K562 (cell line): Measurements from ENCODE around the gene CDC45. TPM values are rescaled to one million over a fixed set of nuclear protein-coding genes. Genes with fewer than 3 reads are reported as not detected.

Experiments used
- ARID3A ChIP-seq: IDR thresholded peaks from 2 replicates; pipeline ENCODE4 v1.6.1; 2012; ENCODE audit warnings: low read depth, low read length, improper control_type of control experiment, borderline replicate concordance
- BACH1 ChIP-seq: fragments of 200-800 bp; sonication (Bioruptor generic); IDR thresholded peaks from 2 replicates; pipeline ENCODE4 v1.6.1; 2016; ENCODE audit warnings: missing genetic modification characterization, missing compliant biosample characterization
- CCAR2 ChIP-seq: fragments of 200-400 bp; formaldehyde crosslinking; IDR thresholded peaks from 2 replicates; pipeline ENCODE4 v1.6.1; 2017; ENCODE audit warnings: mild to moderate bottlenecking, low read depth, low read length
- E2F3 ChIP-seq: fragments of 250-450 bp; sonication (Bioruptor Pico); IDR thresholded peaks from 2 replicates; pipeline ENCODE4 v1.4.0; 2020; ENCODE audit warnings: mild to moderate bottlenecking
- ESRRB ChIP-seq: fragments of 250-450 bp; sonication (Bioruptor Pico); IDR thresholded peaks from 2 replicates; pipeline ENCODE4 v1.5.0; 2020; ENCODE audit warnings: mild to moderate bottlenecking, moderate library complexity, borderline replicate concordance
- FOXM1 ChIP-seq, 2 experiments: fragments of 450-650 bp in 1 of 2; sonication (generic) in 1 of 2; formaldehyde crosslinking in 1 of 2; IDR thresholded peaks; 2 replicates each; pipeline versions ENCODE4 v1.6.1 to v1.9.0; 2017 to 2022; ENCODE audit warnings: low read depth in 2 of 2, mild to moderate bottlenecking in 2 of 2, missing genetic modification reagents in 1 of 2, moderate library complexity in 1 of 2
- FOXP4 ChIP-seq: sonication (generic); formaldehyde crosslinking; IDR thresholded peaks from 2 replicates; pipeline ENCODE4 v1.8.0; 2022; ENCODE audit warnings: mild to moderate bottlenecking, missing genetic modification reagents, borderline replicate concordance
- MTA2 ChIP-seq: fragments of 450-650 bp; IDR thresholded peaks from 2 replicates; pipeline ENCODE4 v1.6.1; 2016; ENCODE audit warnings: low read depth
- NCOA1 ChIP-seq: fragments of 450-650 bp; IDR thresholded peaks from 2 replicates; pipeline ENCODE4 v1.6.1; 2016; ENCODE audit warnings: low read depth
- PBX2 ChIP-seq, 2 experiments: IDR thresholded peaks in 1 of 2; conservative IDR thresholded peaks in 1 of 2; 2 replicates each; pipeline ENCODE4 v1.6.1; 2016; ENCODE audit warnings: low read depth in 2 of 2, mild to moderate bottlenecking in 1 of 2, missing compliant biosample characterization in 1 of 2, missing genetic modification characterization in 1 of 2, moderate library complexity in 1 of 2
- RHOXF2B ChIP-seq: fragments of 250-450 bp; sonication (Bioruptor Pico); conservative IDR thresholded peaks from 2 replicates; pipeline ENCODE4 v1.5.1; 2021
- SAP30 ChIP-seq: fragments of 200-600 bp; sonication (generic); IDR thresholded peaks from 2 replicates; pipeline ENCODE4 v1.6.1; 2012; ENCODE audit warnings: borderline replicate concordance, low read depth, mild to moderate bottlenecking, moderate library complexity, low read length, control low read depth, inconsistent platforms; ENCODE audit not compliant: insufficient read depth, poor library complexity, severe bottlenecking
- SMAD3 ChIP-seq: fragments of 450-650 bp; formaldehyde crosslinking; conservative IDR thresholded peaks from 2 replicates; pipeline ENCODE4 v1.4.0; 2020; ENCODE audit warnings: mild to moderate bottlenecking
- SMARCC2 ChIP-seq: fragments of 450-650 bp; IDR thresholded peaks from 2 replicates; pipeline ENCODE4 v1.6.1; 2017; ENCODE audit warnings: antibody characterized with exemption, moderate library complexity, mild to moderate bottlenecking, low read depth
- SUPT5H ChIP-seq: fragments of 450-650 bp; IDR thresholded peaks from 2 replicates; pipeline ENCODE4 v1.6.1; 2016
- ZNF512 ChIP-seq: IDR thresholded peaks from 2 replicates; pipeline ENCODE4 v1.6.1; 2016; ENCODE audit warnings: missing genetic modification characterization, missing compliant biosample characterization
- ZNF696 ChIP-seq: fragments of 250-450 bp; sonication (Bioruptor Pico); conservative IDR thresholded peaks from 2 replicates; pipeline ENCODE4 v1.4.0; 2020; ENCODE audit warnings: mild to moderate bottlenecking, moderate library complexity
- polyA plus RNA-seq, 8 experiments: library from polyadenylated mRNA; depleted of rRNA in 4 of 8; stranded (reverse) in 5 of 8; unstranded in 3 of 8; fragments of >200 nt; fragmentation: Nextera tagmentation in 2 of 8; fragmentation: Illumina TruSeq in 1 of 8; extraction: Ambion mirVana in 2 of 8; extraction: Trizol in 1 of 8; gene quantifications; 2 replicates each; pipeline versions ENCODE4 v1.2.1 to v1.2.3, GENCODE V29; 2011 to 2014; ENCODE audit warnings: inconsistent platforms in 1 of 8, missing spikeins in 1 of 8
- total RNA-seq, 7 experiments: library from RNA; depleted of rRNA in 6 of 7; stranded (reverse); fragments of >200 nt in 6 of 7; fragmentation: Illumina TruSeq in 2 of 7; extraction: Trizol in 2 of 7; gene quantifications; 2 replicates each; pipeline versions ENCODE4 v1.2.1 to v1.2.3, GENCODE V29; 2011 to 2021; ENCODE audit warnings: low replicate concordance in 1 of 7

CDC45 gene
- total and polyA plus RNA-seq, 9 of the 15 experiments (the other 6 are each of a cell fraction or from before 2014, with no cell fraction given), result 251 to 580 (median 410) TPM

GRCh38 chr22:19477321-19478044 is 2.2 kb upstream of the CDC45 start (continued):
- TF ChIP-seq PBX2 (CRISPR knock-in tag; IDR thresholded peaks at IDR 0.05; ENCODE audit: low read depth) (no peak), PBX2 (tag; conservative IDR thresholded peaks at IDR 0.05; ENCODE audit: low read depth) (0 out of 2 replicates have a peak, but pooled peaks have one; percentile 19), E2F3 (peak; percentile 49; the same call in 1 of the 2 replicates), ZNF696 (CRISPR knock-in tag) (no peak), MTA2 (no peak), FOXP4 (CRISPR knock-in tag) (no peak), ARID3A (peak; percentile 70; the same call in 1 of the 2 replicates), NCOA1 (no peak), ESRRB (no peak), BACH1 (0 out of 2 replicates have a peak, but pooled peaks have one; percentile 65), SMAD3 (CRISPR knock-in tag) (no peak), CCAR2 (no peak), RHOXF2B (CRISPR knock-in tag) (no peak), ZNF512 (tag) (peak; percentile 14; the same call in 1 of the 2 replicates), SUPT5H (no peak), SAP30 (no peak), FOXM1 (IDR thresholded peaks at IDR 0.05; ENCODE audit: low read depth) (no peak), FOXM1 (CRISPR knock-in tag; IDR thresholded peaks at IDR 0.05; ENCODE audit: low read depth) (no peak), SMARCC2 (no peak)
